Non-pigmented ciliary epithelial cell (primary cell): ENCODE measurements around the gene HAGH.

Experiments used
- DNase-seq: peaks from one replicate; pipeline ENCODE4 v3.0.0-alpha.2; 2010; ENCODE audit warnings: low read depth

HAGH gene

DNA sequence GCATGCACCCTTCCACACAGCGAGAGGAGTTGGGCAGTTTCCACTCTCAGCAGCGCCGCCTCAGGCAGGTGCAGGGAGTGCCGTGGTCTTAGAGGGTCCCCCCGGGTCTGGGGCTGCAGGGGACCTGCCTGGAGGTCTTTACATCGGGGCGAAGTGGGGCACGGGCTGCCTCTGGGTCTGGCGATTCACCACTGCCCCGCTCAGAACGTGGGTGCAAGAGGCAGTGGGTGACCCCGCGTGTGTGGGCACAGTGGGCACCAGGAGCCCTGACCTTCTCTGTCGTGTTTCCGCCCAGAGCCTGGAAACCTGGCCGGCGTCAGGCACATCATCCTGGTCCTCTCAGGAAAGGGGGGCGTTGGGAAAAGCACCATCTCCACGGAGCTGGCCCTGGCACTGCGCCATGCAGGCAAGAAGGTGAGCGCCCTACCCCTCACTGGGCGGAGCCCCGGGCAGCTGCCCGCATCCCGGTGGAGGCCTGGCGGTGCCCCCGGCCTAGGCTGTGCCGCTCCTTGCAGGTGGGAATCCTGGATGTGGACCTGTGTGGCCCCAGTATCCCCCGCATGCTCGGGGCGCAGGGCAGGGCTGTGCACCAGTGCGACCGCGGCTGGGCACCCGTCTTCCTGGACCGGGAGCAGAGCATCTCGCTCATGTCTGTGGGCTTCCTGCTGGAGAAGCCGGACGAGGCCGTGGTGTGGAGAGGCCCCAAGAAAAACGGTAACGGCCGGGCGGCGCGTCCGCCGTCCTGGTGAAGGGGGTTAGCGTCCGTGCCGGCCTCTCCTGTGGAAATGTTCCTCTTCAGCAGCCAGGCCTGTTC lies 40.2 kb downstream of the HAGH start:
- no peak for DNase-seq

DNA sequence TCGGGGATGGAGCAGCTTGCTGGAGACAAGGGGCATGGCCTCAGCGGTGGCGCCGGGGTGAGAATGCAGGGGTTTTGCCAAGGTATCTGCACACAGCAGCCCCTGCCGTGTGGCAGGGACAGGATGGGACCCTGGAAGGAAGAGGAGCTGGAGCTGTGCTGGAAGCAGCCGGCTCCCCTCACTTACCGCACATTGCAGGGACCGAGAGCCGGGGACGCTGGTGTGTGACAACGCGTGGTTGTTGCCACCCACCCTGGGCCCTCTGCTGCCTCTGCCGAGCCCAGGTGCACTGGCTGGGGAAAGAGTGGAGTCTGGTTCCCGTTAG lies 40.8 kb downstream of the HAGH start:
- no peak for DNase-seq

DNA sequence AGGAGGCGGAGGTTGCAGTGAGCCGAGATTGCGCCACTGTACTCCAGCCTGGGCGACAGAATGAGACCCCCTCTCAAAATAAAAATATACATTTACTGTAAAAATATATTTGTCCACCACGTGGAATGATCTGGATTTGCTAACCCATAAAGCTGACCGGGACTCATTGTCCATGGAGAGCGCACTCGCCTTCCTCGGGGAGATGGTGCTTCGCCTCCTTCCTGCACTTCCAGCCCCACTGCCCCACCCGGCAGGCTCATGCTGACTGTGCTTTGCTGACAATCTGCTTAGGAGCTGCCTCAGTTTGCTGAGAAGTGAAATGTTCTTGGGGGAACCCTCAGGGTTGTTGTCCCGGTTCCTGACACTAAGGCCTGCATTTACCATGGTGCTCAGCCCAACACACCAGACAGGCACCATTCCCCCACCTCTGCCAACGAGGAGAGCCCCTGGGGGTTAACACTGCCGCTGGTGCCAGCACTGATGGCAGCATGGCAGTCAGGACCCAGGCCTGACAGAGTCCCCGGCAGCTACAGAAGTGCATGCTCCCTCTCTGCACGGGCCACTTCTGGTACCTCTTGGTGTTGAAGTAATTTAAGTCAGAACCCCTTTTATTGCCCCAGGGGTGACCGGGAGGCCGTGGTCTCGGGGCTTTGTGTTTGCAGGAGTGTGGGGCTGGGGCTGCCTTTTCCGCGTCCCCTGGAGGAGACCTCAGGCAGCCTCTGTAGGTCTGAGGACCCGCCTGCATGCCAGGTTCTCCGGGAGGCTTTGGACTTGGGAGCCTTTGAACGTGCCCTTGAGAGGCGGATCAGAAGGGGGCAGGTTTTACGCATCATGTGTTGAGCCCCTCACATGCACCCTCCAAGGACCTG lies 41.4 kb downstream of the HAGH start:
- DNase-seq = no peak

DNA sequence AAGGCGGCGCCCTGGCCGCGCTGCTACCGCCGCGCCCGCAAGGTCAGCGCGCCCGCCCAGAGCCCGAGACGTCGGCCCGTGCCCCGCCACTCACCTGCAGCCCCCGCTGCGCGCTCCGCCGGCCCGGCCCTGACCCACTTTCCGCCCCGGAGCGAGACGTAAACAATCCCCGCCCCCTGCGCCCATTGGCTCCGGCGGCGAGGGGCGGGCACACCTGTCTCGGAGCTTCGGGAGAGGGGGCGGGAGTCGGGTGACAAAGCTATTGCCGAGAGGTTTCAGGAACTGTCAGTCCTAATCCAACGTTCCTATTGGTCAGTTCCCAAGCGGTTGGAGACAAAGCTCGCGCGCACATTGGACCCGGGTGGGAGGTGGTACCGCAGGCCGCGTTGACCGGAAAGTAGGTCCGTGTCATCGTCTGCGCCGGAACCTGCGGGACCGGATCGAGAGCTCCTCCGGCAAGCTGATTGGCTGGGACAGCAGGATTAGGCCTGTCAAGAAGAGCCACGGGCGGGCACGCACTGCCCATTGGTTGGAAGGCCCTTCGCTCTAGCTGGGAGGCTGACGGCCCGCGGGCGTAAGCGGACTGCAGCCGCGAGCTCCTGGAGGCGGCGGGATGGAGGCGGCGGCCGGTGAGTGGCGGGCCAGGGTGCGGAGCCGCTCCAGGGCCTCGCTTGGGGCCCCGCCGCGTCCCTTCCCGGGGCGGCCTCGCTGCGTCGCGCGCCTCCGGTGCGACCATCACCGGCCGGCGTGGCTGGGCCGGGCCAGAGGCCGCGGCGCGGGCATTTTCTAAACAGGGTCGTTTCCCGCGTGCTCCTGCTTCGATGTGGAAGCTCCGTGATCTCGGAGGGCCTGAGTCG lies 44.0 kb downstream of the HAGH start, which contains the start of the genes NUBP2 and SPSB3:
Gene NUBP2, plus strand, starts transcription at position 553 of the 857 bp plus-strand sequence. Its CDS starts 61 bp downstream, at position 614.
Gene SPSB3, minus strand, starts transcription at position 164 of the 857 bp plus-strand sequence. CDS start 1,088 bp downstream, outside the sequence.
- peak; percentile 100 for DNase-seq

DNA sequence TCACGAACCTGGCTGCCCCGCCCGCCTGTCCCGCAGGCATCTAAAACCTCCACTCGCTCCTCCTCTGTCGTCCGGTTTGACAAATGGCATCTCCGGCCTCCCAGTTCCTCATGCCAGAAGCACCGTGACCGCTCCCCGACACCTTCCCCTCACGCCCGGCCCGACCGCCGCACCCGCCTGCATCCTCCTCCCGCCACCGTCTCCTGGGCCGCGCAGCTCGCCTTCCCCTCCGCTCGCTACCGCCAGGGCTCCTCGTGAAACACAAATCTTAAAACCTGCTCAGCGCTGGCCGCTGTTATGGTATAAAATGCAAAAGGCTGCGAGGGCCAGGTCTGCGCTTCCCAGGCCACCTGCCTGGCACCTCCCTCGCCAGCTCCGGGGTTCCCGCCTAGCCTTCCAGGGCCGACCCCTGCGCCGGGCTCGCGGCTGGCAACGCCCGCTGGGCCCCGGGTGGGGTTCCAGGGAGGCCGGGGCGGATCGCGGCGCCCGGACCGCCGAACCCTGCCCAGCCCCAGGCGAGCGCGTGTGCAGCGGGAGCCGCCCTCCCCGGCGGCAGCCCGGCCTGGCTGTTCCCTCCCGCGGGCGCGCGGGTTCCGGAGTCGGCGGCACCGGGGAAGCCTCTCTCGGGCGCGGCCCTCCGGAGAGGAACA lies 44.7 kb downstream of the HAGH start:
- no peak for DNase-seq

DNA sequence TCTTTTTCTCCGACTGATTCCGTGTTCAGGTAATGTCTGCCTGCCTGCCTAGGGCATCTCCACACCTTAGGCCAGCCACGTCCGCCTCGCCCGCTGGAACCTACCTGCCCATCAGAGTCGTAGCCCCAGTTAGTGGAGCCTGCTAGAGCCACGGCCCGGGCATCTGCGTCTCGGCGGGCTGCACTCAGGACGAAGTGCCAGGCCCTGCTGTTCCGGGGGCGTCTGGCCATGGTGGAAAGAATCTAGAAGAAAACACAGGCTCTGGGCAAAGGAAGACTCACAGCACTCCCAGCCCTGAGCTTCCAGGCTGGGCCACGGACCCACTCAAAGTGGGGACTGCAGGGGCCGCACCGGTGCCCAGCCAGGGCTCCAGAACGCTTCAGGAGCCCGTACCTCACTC lies 45.4 kb downstream of the HAGH start:
- DNase-seq = no peak

DNA sequence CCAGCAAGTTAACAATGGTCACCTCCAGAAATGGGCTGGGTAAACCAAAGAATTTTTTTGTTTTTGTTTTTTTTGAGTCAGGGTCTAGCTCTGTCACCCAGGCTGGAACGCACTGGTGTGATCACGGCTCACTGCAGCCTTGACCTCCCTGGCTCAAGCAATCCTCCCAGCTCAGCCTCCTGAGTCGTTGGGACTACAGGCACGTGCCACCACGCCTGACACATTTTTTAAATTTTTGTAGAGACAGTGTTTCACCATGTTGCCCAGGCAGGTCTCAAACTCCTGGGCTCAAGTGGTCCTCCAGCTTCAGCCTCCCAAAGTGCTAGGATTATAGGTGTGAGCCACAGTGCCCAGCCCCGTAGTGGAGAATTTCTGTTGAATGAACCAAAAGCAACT lies 46.0 kb downstream of the HAGH start:
- no peak for DNase-seq

DNA sequence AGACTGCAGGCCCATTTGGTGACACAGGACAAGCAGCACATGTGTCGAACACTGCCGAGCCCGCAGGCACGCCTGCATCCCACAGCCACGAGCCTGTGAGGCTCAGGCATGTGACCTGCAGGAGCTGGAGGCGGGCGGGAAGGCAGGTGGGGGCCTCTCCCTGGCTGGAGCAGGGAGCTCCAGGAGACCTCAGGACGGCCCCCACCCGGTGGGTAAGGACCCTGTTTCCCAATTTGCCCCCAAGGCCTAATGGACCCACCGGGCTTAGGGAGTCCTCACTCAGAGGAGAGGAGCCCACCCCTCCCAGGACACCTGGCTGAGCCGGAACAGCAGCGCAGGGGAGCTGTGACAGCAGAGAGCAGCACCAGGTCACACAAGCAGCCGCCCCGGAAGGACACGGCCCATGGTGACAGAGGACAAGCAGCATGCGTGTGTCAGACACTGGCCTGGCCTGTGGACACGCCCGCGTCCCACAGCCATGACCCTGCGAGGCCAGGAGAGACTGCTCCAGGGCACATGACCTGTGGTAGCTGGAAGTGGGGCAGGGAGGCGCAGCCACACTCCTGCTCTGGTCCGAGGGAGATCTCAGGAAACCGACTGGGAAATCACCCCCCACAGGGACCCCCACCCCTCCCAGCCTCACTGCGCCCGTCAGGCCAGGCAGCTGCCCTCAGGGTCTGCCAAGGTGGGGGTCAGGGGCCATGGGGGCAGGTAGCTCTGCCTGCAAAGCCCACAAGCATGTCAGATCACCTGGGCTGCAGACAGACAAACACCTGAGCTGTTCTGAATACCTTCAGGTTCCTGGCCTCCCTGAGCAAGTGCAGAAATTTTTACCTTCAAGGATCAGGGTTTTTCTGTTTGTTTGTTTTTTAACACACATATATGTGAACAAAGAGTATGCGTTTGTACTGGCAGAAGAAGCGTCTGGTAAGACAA lies 46.6 kb downstream of the HAGH start:
- no peak for DNase-seq

DNA sequence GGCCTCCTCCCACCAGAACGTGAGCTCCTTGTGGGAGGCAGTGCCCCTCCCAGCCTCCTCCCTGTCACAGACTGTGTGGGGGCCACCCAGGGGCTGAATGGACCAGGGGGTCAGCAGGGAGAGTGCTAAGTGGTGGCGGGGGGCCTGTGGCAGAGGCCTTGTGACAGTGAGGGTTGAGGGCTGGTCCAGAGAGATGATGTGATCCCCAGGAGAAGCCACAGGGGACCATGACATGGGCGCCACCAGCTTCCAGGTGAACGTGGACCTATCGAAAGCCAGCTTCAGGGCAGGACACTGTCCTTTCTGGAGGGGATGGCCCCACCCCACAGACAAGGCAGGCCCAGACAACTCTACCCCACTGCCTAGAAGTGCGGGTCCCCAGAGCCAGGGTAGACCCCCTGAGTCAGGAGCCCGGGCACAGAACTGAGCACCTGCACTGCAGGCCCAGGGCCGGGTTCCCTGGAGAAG lies 47.4 kb downstream of the HAGH start:
- no peak for DNase-seq

DNA sequence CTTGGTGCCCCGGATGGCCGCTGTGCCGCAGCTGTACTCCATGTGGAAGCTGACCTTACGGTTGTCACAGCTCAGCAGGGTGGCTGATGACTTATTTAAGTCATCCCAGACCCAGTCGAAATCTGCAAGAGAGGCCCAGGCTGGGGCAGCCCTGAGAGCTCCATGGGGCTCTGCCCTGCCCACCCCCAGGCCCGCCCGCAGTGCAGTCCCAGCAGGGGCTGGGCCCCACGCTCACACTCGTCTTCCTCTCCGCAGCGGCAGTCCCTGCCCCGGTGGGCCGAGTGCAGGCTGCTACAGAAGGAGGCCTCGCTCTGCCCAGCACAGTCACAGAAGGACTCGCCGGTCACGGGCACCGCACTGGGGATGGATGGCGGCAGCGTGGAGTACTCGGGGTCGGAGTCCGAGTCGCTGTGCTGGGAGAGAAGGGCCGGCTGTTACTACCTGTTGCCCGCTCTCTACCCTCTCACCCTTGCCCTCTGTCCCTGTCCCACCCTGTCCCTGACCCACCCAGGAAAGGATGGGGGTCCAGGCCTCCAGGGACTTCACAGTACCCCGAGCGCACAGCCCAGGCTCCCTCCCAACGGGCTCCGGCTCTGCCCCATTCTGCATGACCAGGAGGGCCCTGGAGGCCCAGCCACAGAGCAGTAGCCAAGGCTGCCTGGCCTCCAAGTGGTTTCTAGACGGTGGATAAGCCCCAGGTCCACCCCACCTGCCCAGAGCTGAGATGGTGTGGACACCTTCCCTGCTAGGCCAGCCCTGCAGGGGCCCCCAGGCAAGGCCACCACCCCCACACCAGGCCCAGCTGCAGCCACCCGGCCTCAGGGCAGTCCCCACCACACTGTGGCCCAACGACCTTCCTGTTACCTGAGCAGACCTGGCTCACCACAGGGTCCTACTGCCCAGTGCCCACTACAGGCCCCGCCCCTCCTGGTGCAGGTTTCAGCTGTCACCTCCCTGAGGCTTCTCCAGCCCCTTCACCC lies 48.1 kb downstream of the HAGH start:
- no peak for DNase-seq

DNA sequence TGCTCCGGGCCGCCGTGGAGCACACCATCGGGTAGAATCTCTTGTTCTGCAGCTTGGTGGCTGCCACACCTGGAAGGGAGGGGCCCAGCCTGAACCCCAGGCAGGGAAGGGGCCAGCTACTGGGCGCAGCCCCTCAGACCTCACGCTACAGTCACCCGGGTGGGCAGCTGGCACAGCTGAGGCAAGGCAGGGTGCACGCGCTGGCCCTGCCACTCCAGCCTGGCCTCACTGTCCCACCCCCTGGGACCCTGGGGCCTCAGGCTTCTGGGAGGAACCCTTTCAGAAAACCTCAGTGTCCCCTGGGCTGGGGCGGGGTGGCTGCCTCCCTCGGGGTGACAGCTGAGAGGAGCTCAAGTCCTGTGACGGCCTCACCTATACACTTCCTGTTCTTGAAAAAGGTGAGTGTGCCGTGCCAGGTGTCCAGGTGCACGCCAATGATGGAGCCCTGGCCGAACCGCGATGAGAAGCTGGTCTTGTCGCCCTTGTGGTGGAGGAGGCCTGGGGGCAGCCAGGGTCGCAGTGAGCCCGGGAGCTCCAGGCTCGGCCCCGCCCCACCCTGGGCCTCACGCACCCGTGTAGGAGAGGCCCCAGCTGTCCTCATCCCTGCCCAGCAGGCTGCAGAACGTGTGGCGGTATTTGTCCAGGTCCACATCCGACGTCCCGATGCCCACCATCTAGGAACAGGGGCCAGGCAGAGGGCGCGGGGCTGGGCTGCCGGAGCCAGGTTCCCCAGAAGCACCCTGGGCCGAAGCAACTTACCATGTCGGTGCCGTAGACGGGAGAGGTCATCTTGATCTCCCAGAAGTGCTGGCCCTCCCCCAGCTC lies 49.0 kb downstream of the HAGH start:
- DNase-seq = no peak

DNA sequence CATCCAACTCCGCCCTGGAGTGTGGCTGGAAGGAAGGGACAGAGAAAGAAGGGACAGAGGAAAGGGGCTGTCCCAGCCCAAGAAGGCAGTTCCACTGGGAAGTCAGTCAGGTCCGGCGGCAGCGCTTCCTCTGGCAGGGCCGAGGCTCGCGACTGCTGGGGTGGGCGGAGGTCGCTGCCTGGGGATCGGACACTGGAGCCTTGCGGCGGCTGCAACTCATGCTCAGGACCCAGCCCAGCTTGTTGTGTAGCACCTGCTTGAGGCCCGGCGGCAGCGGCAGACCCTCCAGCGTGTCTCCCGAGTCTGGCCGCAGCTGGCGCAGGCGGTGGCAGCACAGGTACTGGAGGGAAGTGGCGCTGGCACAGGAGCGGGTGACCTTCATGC lies 49.6 kb downstream of the HAGH start:
- no peak for DNase-seq

DNA sequence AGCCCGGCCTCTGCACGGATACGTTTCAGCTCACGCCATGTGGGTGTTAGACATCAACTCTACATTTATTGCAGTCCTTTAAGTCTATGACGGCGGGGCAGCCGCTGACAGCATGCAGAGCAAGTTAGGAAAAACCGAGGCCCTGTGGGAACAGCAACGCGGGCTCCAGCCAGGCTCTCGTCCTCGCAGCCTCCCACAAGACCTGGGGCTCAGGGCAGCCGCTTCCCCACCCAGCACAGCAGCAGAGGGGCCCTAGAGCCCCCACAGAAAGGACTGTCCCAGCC lies 50.0 kb downstream of the HAGH start:
- no peak for DNase-seq

DNA sequence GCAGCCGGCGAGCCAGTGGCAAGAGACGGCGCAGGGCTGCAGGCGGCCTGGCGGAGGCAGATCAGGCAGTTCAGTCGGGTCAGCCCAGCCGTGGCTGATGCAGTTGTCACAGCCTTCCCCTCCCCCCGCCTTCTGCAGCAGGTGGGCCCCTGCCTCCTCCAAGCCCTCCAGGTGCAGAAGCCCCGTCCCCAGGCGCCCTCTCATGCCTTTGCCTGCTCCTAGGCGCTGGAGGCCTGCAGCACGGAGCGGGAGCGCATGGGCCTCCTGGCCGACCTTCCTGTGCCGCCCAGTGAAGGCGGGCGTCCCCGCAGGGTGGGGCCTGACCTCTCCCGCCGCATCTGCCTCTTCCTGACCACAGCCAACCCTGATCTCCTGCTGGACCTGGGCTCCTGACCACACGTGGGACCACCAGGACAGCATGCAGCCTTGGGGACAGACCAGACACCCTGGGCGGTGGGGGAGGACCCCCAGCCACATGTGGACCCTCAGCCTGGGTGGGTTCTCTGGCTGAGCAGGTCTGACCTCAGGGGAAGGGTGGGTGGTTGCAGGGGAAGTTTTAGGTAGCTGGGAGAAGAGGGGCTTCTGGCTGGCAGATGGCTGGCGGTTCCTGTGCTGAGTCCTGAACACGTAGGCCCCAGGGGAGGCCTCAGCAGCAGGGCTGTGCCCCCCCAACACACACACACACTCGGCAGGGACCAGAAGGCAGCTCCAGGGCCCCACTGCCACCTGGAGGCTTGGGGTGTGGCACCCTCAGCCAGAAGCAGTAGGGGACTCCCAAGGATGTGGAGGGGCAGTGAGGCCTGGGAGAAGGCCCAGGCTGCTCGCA lies 50.6 kb downstream of the HAGH start:
- no peak for DNase-seq

DNA sequence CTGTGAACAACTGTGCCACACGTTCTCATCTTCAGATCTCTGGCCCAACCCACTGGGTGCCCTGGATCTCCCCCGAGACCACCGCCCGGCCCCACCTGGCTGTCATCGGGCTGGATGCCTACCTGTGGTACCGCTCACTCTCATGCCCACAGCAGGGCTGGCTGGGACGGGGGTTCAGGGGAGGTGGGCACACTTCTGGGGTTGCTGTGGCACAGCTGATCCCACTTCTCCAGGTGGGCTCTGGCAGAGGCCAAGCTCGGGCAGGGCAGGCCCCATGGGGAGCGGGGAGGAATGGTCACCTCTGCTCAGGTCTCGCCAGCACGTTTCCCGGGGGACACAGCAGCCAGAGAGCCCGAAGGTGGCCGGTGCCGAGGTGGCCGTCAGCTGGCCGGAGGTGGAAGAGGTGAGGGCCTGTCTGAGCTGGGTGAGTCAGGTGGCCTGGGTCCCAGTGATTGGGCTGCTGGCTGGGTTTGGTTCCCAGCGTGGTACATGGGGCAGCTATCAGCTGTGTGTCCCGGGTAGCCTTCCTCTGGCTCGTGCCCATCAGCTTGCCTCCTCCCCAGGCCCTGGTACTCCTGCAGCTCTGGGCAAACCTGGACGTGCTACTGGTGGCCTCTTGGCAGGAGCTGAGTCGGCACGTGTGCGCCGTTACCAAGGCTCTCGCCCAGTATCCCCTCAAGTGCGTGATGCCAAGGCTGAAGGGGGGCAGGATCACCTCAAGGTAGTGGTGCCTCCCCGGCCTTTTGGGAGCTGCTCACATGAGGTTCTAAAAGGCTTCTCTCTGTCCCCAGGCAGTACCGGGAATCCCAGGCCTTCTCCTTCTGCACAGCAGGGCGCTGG lies 51.4 kb downstream of the HAGH start:
- no peak for DNase-seq

DNA sequence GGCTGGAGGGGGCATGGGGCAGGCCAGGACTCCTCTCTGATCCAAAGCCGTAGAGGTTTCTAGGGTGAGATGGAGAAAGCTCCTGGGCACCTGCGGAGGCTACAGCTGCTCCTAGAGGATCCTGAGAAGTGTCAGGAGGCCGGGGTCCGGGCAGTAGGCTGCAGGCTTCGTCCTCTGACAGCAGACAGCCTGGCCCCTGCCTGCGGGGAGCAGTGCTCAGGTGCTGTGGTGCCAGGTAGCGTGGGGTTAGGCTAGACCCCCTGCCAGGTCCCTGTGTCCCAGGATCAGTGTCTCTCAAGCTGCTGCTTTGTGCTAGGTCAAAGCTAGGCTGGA lies 52.2 kb downstream of the HAGH start:
- DNase-seq = no peak
